HCT116 (cell line): ENCODE data around the gene GALNT11. TPM values are rescaled to one million over a fixed set of nuclear protein-coding genes. Genes with fewer than 3 reads are reported as not detected.

Experiments
- ATAC-seq: fragments of 200-7000 bp; cut with Tn5 transposase; 2 replicates; pipeline ENCODE4 v1.9.1; 2020; ENCODE audit warnings: mild to moderate bottlenecking, moderate library complexity
- BruUV-seq: library from RNA; stranded (reverse); fragments of 400-500 nt; replicated peaks from 2 replicates; lab custom pipeline; 2021; lab: Mats Ljungman, UMichigan
- CTCF ChIA-PET: fragments of 300-600 bp; sonication (Branson Sonifier 250); formaldehyde crosslinking; loops from one replicate; lab custom pipeline; 2021; ENCODE audit warnings: antibody characterized with exemption; lab: Charles Lee
- POLR2A ChIA-PET: fragments of 300-600, 350-600 bp; sonication (Branson Sonifier 250); formaldehyde crosslinking; loops from one replicate; lab custom pipeline; 2021; ENCODE audit warnings: antibody characterized with exemption; lab: Charles Lee
- RAD21 ChIA-PET, 2 experiments: fragments of 300-600 bp; sonication (Branson Sonifier 250); formaldehyde crosslinking; loops; one replicate each; lab custom pipeline; 2023; ENCODE audit warnings: low total read pairs in 2 of 2; ENCODE audit not compliant: uncharacterized antibody in 2 of 2, unreplicated experiment in 2 of 2, low non-redundant PET in 1 of 2; lab: Charles Lee
- DNase-seq: peaks from one replicate; pipeline ENCODE4 v3.0.0-alpha.2; 2010; ENCODE audit warnings: low read depth, low spot score
- H2AFZ ChIP-seq: fragments of 200-600 bp; shearing (Covaris generic), sonication (generic); 2 replicates; pipeline ENCODE4 v1.6.1; 2017; ENCODE audit warnings: low read depth, mixed run types, mixed read lengths, antibody characterized with exemption, low read length; ENCODE audit not compliant: poor library complexity, severe bottlenecking
- H3K27ac ChIP-seq: 2 replicates; pipeline ENCODE4 v1.5.1; 2012; ENCODE audit warnings: low read depth, low read length
- H3K27me3 ChIP-seq: fragments of 200-600 bp; sonication (generic); 2 replicates; pipeline ENCODE4 v1.6.1; 2016; ENCODE audit warnings: mixed run types, low read length, mixed read lengths; ENCODE audit not compliant: insufficient read depth
- H3K36me3 ChIP-seq, 2 experiments: fragments of 200-500 bp in 1 of 2; fragments of 200-600 bp in 1 of 2; sonication (Bioruptor generic) in 1 of 2; sonication (generic) in 1 of 2; 2 replicates each; pipeline versions ENCODE4 v1.5.1 to v1.6.1; 2014 to 2016; ENCODE audit warnings: low read length in 2 of 2, inconsistent platforms in 1 of 2, mixed read lengths in 1 of 2, mixed run types in 1 of 2; ENCODE audit not compliant: insufficient read depth in 2 of 2, control insufficient read depth in 1 of 2
- H3K4me1 ChIP-seq, 2 experiments: fragments of 200-600 bp in 1 of 2; sonication (generic) in 1 of 2; 2 replicates each; pipeline versions ENCODE4 v1.5.1 to v1.6.1; 2012 to 2017; ENCODE audit warnings: low read length in 2 of 2, inconsistent platforms in 1 of 2, mild to moderate bottlenecking in 1 of 2, mixed read lengths in 1 of 2, mixed run types in 1 of 2, moderate library complexity in 1 of 2; ENCODE audit not compliant: insufficient read depth in 2 of 2, control insufficient read depth in 1 of 2
- H3K4me2 ChIP-seq: fragments of 200-600 bp; sonication (generic); 2 replicates; pipeline ENCODE4 v1.6.1; 2017; ENCODE audit warnings: mixed run types, low read length, mixed read lengths
- H3K4me3 ChIP-seq, 2 experiments: fragments of 200-600 bp in 1 of 2; sonication (generic) in 1 of 2; replicated peaks in 1 of 2; 2 replicates each; pipeline ENCODE4 v1.5.1; 2011 to 2016; ENCODE audit warnings: low read length in 2 of 2, control low read depth in 1 of 2, low read depth in 1 of 2, mild to moderate bottlenecking in 1 of 2, mixed read lengths in 1 of 2, mixed run types in 1 of 2
- H3K79me2 ChIP-seq: fragments of 200-600 bp; sonication (generic); 2 replicates; pipeline ENCODE4 v1.6.1; 2017; ENCODE audit warnings: mild to moderate bottlenecking, mixed run types, low read length, moderate library complexity, mixed read lengths; ENCODE audit not compliant: insufficient read depth
- H3K9ac ChIP-seq: fragments of 200-600 bp; sonication (generic); 2 replicates; pipeline ENCODE4 v1.6.1; 2016; ENCODE audit warnings: low read length, mixed read lengths
- H3K9me2 ChIP-seq: fragments of 200-600 bp; sonication (generic), shearing (Covaris generic); 2 replicates; pipeline ENCODE4 v1.6.1; 2017; ENCODE audit warnings: mixed run types, mild to moderate bottlenecking, moderate library complexity; ENCODE audit not compliant: insufficient read depth
- H3K9me3 ChIP-seq, 2 experiments: fragments of 200-500 bp in 1 of 2; fragments of 200-600 bp in 1 of 2; sonication (Bioruptor generic) in 1 of 2; sonication (generic) in 1 of 2; 2 replicates each; pipeline ENCODE4 v1.6.1; 2014 to 2017; ENCODE audit warnings: low read length in 2 of 2, mixed read lengths in 2 of 2, inconsistent platforms in 1 of 2, low read depth in 1 of 2, mild to moderate bottlenecking in 1 of 2, mixed run types in 1 of 2, moderate library complexity in 1 of 2; ENCODE audit not compliant: control insufficient read depth in 1 of 2, insufficient read depth in 1 of 2
- H4K20me1 ChIP-seq: fragments of 200-600 bp; sonication (generic), shearing (Covaris generic); 2 replicates; pipeline ENCODE4 v1.6.1; 2017; ENCODE audit warnings: mixed run types, mild to moderate bottlenecking, moderate library complexity; ENCODE audit not compliant: insufficient read depth
- CEBPB ChIP-seq: IDR thresholded peaks from 2 replicates; pipeline ENCODE4 v1.6.1; 2012; ENCODE audit warnings: low read depth
- EZH2phosphoT487 ChIP-seq: fragments of 200-600 bp; IDR thresholded peaks from 2 replicates; pipeline ENCODE4 v1.6.1; 2018; ENCODE audit warnings: antibody characterized with exemption, borderline replicate concordance
- FOSL1 ChIP-seq: IDR thresholded peaks from 2 replicates; pipeline ENCODE4 v1.6.1; 2012; ENCODE audit warnings: low read depth
- JUND ChIP-seq: IDR thresholded peaks from 2 replicates; pipeline ENCODE4 v1.6.1; 2012
- POLR2AphosphoS5 ChIP-seq: IDR thresholded peaks from 2 replicates; pipeline ENCODE4 v1.6.1; 2011; ENCODE audit warnings: mild to moderate bottlenecking, low read depth, low read length, moderate library complexity
- SIN3A ChIP-seq: IDR thresholded peaks from 2 replicates; pipeline ENCODE4 v1.6.1; 2012; ENCODE audit warnings: low read depth
- TCF7L2 ChIP-seq: IDR thresholded peaks from 2 replicates; pipeline ENCODE4 v1.7.0; 2011; ENCODE audit warnings: borderline replicate concordance, inconsistent platforms; ENCODE audit not compliant: insufficient read depth, insufficient read length; ENCODE audit errors: extremely low read depth
- YY1 ChIP-seq: IDR thresholded peaks from 2 replicates; pipeline ENCODE4 v1.6.1; 2011; ENCODE audit warnings: low read length, low read depth, moderate library complexity, mild to moderate bottlenecking; ENCODE audit not compliant: insufficient replicate concordance; ENCODE audit errors: extremely low read depth
- intact Hi-C: fragments of 100-400 bp; cut with micrococcal nuclease; formaldehyde crosslinking; loops from 2 replicates; pipeline ENCODE4 v1.10.0; 2022
- total RNA-seq: library from RNA; stranded (reverse); gene quantifications from one replicate; pipeline ENCODE4 v1.2.1, GENCODE V29; 2021; ENCODE audit not compliant: unreplicated experiment

GALNT11 gene
- total RNA-seq, 1 experiment from 2014 or later = 28.9 TPM

DNA sequence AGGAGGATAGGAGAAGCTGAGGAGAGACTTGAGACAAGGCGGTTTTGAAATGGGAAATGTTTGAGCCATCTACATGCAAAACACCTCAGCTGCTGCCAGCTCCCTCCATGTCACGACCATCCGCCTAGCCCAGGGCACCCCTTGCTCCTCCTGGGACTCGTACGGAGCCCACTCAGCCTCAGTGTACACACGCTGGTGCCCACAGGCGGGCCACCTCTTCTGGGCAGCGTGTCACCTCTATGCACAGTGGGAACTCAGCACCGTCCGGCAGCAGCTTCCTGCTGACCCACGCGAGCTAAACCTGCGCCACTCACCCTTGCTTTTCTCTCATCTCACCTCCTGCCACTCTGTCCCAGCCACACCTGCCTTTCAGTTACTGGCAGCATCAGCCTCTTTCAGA lies 108.3 kb downstream of the GALNT11 start:
- ChIA-PET CTCF (no interaction called here), POLR2A (no interaction called here)
- TF ChIP-seq FOSL1 (no peak), POLR2AphosphoS5 (no peak), SIN3A (no peak), CEBPB (no peak), YY1 (no peak)

DNA sequence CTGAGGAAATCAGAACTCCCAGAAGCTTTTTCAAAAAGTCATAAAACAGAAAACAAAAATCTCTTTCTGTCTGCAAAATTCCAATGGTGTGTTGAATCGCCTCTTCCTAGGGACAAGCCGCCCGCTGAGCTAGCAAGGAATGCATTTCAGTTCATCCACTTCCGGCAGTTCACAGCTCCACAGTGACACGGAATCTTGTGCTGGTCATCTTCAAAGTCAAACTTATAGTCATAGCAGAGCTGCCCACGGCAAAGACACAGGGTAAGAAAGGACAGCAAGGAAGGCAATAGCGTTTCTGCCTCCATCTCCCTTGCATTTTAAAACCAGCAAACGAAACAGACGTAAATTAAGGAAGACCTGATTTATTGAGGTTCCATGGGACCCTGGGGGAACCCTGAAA lies 111.2 kb downstream of the GALNT11 start:
- no peaks in the 10 kb centered on the region for H3K27me3 ChIP-seq
- H3K4me3 ChIP-seq = no peak overlapping the region
- no peak overlapping the region for H2AFZ ChIP-seq
- peaks cover 6 to 9% of the 10 kb centered on the region in 2 experiments; a peak in 2 of 4 replicates for H3K36me3 ChIP-seq
- intact Hi-C loops = no loop called here
- no peak overlapping the region for H3K27ac ChIP-seq
- BruUV-seq = no TSS peak
- no peak for ATAC-seq
- TF ChIP-seq POLR2AphosphoS5 (no peak), TCF7L2 (no peak), JUND (no peak), EZH2phosphoT487 (no peak), YY1 (no peak)
- no peak for DNase-seq
- no peaks in the 10 kb centered on the region for H4K20me1 ChIP-seq
- H3K9me3 ChIP-seq = no peaks in the 10 kb centered on the region
- H3K9me2 ChIP-seq = no peaks in the 10 kb centered on the region
- RAD21 ChIA-PET = no interaction called here
- H3K4me1 ChIP-seq = no peaks in the 10 kb centered on the region
- H3K9ac ChIP-seq = no peak overlapping the region
- CTCF ChIA-PET = no interaction called here
- POLR2A ChIA-PET = no interaction called here
- no peak overlapping the region for H3K4me2 ChIP-seq
- H3K79me2 ChIP-seq = no peaks in the 10 kb centered on the region

More for the DNA sequence above, 108.3 kb downstream of the GALNT11 start:
- Histone ChIP-seq H3K4me2 (no peak overlapping the region), H3K4me3 (no peak overlapping the region), H3K27ac (no peak overlapping the region), H2AFZ (no peak overlapping the region), H3K4me1 (no peaks in the 10 kb centered on the region), H4K20me1 (no peaks in the 10 kb centered on the region), H3K79me2 (no peaks in the 10 kb centered on the region), H3K9me2 (no peaks in the 10 kb centered on the region), H3K27me3 (no peaks in the 10 kb centered on the region), H3K9me3 (no peaks in the 10 kb centered on the region), H3K36me3 (peaks cover 5 to 6% of the 10 kb centered on the region in 2 experiments; a peak in 2 of 4 replicates), H3K9ac (no peak overlapping the region)
- intact Hi-C loops = no loop called here
- DNase-seq (no peak), ATAC-seq (no peak; the same call in 1 of the 2 replicates)
- RAD21 ChIA-PET = no interaction called here
- no TSS peak for BruUV-seq
